Retina (tissue), 1 donor: ENCODE measurements around the gene CHD1.

ENCODE experiments used
- DNase-seq: peaks from one replicate; pipeline ENCODE4 v3.0.0-alpha.2; 2016

Gene CHD1

DNA sequence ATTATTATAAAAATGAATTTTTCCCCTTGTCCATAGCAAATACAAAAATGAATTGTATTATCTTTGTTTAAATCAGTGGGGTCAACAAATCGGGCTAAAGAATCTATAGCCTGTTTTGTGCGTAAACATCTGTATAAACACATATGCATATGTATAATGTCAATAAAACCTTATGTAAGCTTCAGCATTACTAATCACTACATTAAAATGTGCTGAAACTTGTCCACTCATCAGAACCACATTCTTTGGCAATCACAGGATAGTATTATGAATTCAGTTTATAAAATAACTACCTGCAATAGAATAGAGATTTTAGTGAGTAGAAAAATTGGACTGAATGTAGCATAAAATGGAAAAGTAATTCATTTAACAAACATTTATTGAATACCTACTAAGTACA is 124.7 kb downstream of the CHD1 start:
- DNase-seq, result no peak
